Mesothelial cell of epicardium (in vitro differentiated cells): Measurements from ENCODE around the gene VEPH1. TPM values are rescaled to one million over a fixed set of nuclear protein-coding genes. Genes with fewer than 3 reads are reported as not detected.

Experiments used
- DNase-seq, 2 experiments: peaks; one replicate each; pipeline ENCODE4 v3.0.0; 2021; ENCODE audit warnings: low spot score in 2 of 2; ENCODE audit not compliant: unreplicated experiment in 2 of 2
- H3K27ac Mint-ChIP-seq: 2 replicates; pipeline ENCODE4 v1.8.0; 2021; ENCODE audit warnings: mixed read lengths
- H3K27me3 Mint-ChIP-seq: 2 replicates; pipeline ENCODE4 v1.8.0; 2021; ENCODE audit warnings: low read depth, mixed read lengths
- H3K36me3 Mint-ChIP-seq: 2 replicates; pipeline ENCODE4 v1.8.0; 2021; ENCODE audit warnings: mixed read lengths
- H3K4me1 Mint-ChIP-seq: 2 replicates; pipeline ENCODE4 v1.8.0; 2021; ENCODE audit warnings: mixed read lengths
- H3K4me3 Mint-ChIP-seq: 2 replicates; pipeline ENCODE4 v1.8.0; 2021; ENCODE audit warnings: mild to moderate bottlenecking, moderate library complexity, mixed read lengths
- H3K9me3 Mint-ChIP-seq: 2 replicates; pipeline ENCODE4 v1.8.0; 2021; ENCODE audit warnings: mixed read lengths
- total RNA-seq: library from RNA; stranded (reverse); gene quantifications from 3 replicates; pipeline ENCODE4 v1.2.1, GENCODE V29; 2021
- TF ChIP-seq, protein P1 (sequence below): fragments of 200-600 bp; sonication (generic); IDR thresholded peaks from one replicate; pipeline ENCODE4 v1.5.0; 2021; ENCODE audit warnings: antibody characterized with exemption; ENCODE audit not compliant: unreplicated experiment

VEPH1 gene
- total RNA-seq, 1 donor from 2014 or later: 10.2 TPM

DNA sequence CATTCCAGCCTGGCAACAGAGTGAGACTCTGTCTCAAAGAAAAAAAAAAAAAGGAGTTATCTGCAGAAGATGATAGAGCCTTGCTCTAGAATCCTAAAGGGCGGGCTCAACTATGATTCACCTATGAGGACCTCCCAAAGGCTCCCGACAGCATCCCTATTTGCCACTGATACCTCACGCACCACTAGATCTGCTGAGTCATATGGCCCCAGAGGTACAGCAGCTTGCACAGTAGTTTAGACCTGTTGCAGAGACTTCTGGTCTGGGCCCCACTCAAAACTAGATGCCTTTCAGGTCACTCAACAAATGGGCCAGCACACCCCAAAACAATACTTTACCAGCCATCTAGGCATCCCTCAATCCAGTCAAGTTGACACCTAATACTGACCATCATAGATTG, 104.6 kb downstream of the VEPH1 start:
- Mint-ChIP-seq H3K27ac (no peak overlapping the region), H3K36me3 (no peaks in the 10 kb centered on the region), H3K9me3 (peaks cover 16% of the 10 kb centered on the region), H3K4me1 (peaks cover 9% of the 10 kb centered on the region), H3K27me3 (peaks cover 5% of the 10 kb centered on the region), H3K4me3 (no peak overlapping the region)
- no peak for DNase-seq
- TF ChIP-seq, protein P1, sequence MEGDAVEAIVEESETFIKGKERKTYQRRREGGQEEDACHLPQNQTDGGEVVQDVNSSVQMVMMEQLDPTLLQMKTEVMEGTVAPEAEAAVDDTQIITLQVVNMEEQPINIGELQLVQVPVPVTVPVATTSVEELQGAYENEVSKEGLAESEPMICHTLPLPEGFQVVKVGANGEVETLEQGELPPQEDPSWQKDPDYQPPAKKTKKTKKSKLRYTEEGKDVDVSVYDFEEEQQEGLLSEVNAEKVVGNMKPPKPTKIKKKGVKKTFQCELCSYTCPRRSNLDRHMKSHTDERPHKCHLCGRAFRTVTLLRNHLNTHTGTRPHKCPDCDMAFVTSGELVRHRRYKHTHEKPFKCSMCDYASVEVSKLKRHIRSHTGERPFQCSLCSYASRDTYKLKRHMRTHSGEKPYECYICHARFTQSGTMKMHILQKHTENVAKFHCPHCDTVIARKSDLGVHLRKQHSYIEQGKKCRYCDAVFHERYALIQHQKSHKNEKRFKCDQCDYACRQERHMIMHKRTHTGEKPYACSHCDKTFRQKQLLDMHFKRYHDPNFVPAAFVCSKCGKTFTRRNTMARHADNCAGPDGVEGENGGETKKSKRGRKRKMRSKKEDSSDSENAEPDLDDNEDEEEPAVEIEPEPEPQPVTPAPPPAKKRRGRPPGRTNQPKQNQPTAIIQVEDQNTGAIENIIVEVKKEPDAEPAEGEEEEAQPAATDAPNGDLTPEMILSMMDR: no peak

DNA sequence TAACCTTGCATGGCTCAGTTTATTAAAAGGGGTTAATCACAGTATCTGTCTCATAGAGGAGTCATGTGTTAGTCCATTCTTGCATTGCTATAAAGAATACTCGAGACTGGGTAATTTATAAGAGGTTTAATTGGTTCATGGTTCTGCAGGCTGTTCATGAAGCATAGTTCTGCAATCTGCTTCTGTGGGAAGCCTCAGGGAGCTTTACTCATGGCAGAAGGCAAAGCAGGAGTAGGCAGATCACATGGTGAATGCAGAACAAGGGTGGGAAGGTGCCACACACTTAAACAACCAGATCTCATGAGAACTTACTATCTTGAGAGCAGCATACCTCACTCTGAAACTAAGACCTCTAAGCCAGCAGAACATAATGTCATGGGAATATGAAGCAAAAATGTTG, 108.8 kb downstream of the VEPH1 start:
- Mint-ChIP-seq H3K27me3 (peaks cover 2% of the 10 kb centered on the region), H3K36me3 (peaks cover 7% of the 10 kb centered on the region)

DNA sequence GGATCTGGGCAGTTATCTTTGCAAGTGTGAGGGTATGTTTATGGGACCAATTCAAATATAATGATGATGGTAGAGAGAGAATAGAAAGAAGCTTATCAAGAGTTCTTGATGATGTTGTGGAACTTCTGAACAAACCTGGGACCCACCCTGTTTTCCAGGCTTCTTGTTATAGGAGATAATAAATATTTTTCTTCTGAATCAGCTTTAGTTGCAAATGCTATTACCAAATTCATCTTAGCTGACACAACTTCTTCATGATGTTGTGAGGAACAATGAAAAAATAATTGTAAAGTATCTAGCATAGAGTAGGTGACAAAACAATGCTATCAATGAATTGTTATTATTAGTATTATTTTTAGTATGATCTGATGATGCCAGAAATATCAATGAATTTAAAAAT, 110.1 kb downstream of the VEPH1 start:
- Mint-ChIP-seq H3K4me1 (no peaks in the 10 kb centered on the region), H3K27me3 (peaks cover 2% of the 10 kb centered on the region), H3K36me3 (peaks cover 7% of the 10 kb centered on the region), H3K27ac (no peak overlapping the region), H3K9me3 (peaks cover 29% of the 10 kb centered on the region), H3K4me3 (no peak overlapping the region)
- no peak for DNase-seq
- TF ChIP-seq, protein P1: no peak

More for the DNA sequence above, 108.8 kb downstream of the VEPH1 start:
- no peak overlapping the region for H3K4me3 Mint-ChIP-seq
- DNase-seq: no peak
- no peak overlapping the region for H3K27ac Mint-ChIP-seq
- TF ChIP-seq, protein P1: no peak
- H3K4me1 Mint-ChIP-seq: no peaks in the 10 kb centered on the region
- H3K9me3 Mint-ChIP-seq: peaks cover 29% of the 10 kb centered on the region

DNA sequence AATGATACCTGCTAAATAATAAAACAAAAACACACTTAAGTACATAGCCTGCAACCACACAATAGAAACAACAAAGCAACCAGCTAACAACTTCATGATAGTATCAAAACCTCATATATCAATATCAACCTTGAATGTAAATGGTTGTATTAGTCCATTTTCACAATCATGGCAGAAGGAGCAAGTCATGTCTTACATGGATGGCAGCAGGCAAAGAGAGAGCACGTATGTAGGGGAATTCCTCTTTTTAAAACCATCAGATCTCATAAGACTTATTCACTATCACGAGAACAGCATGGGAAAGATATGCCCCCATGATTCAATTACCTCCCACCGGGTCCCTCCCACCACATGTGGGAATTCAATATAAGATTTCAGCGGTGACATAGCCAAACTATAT, 111.1 kb downstream of the VEPH1 start:
- Mint-ChIP-seq H3K4me1 (peaks cover 6% of the 10 kb centered on the region), H3K9me3 (peaks cover 22% of the 10 kb centered on the region), H3K27me3 (peaks cover 2% of the 10 kb centered on the region), H3K36me3 (peaks cover 7% of the 10 kb centered on the region), H3K27ac (no peak overlapping the region), H3K4me3 (no peak overlapping the region)
- DNase-seq: no peak
- TF ChIP-seq, protein P1: no peak

DNA sequence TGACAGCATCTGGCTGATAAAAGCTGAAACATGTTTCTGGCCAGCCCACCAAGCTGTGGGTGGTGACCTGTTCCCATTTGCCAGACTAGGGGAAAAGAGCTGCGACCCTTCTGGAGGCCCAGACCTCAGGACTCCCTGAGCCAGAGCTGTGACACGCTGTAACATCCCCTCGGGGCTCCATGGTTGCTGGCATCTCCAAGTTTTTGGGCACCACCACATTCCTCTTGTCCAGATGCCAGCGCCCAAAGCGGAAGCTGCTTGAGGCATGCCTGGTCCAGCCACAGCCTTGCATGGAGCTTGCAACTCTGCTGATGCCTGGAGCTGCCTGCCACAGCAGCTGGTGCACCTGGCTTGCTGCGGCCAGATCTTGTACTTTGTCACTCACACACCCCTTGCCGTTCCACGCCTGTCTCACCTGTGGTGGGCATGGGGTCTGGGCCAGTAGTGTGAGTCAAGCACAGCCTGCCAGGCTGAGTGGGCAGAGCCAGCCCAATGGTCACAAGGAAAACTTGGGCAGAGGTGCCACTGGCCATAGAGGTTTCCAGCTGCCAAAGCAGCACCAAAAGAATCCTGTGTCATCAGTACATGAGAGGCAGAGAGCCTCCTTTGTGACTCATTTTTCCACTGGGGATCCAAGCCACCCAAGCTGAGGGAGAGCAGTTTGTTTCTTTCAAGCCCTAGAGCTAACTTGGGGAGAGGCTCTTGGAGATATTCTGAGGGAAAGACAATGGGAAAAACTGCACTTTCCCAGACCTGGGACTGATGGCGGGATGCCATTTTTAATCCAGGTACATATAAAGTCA, 112.3 kb downstream of the VEPH1 start:
- TF ChIP-seq, protein P1: no peak
- Mint-ChIP-seq H3K36me3 (peaks cover 7% of the 10 kb centered on the region), H3K4me1 (peaks cover 6% of the 10 kb centered on the region), H3K27me3 (peaks cover 2% of the 10 kb centered on the region), H3K27ac (no peak overlapping the region), H3K4me3 (no peak overlapping the region), H3K9me3 (peaks cover 14% of the 10 kb centered on the region)
- DNase-seq: no peak
